WTC11 (cell line): Measurements from ENCODE around the gene TP53INP2. TPM values are rescaled to one million over a fixed set of nuclear protein-coding genes. Genes with fewer than 3 reads are reported as not detected.

Experiments
- ATAC-seq: fragments of 200-7000 bp; cut with Tn5 transposase; 2 replicates; pipeline ENCODE4 v1.10.0; 2021; ENCODE audit warnings: mild to moderate bottlenecking, moderate library complexity
- CTCF ChIA-PET: fragments of 300-600 bp; sonication (Branson Sonifier 250); formaldehyde crosslinking; loops from one replicate; lab custom pipeline; 2021; ENCODE audit warnings: antibody characterized with exemption; lab: Charles Lee
- POLR2A ChIA-PET: fragments of 350-600 bp; sonication (Branson Sonifier 250); formaldehyde crosslinking; loops from one replicate; lab custom pipeline; 2021; ENCODE audit warnings: antibody characterized with exemption; lab: Charles Lee
- DNase-seq: peaks from one replicate; pipeline ENCODE4 v3.0.0; 2021; ENCODE audit warnings: low spot score
- H3K27ac Mint-ChIP-seq: 2 replicates; pipeline ENCODE4 v1.8.0; 2021; ENCODE audit warnings: mixed read lengths
- H3K27me3 Mint-ChIP-seq: 2 replicates; pipeline ENCODE4 v1.8.0; 2021; ENCODE audit warnings: low read depth, mild to moderate bottlenecking, moderate library complexity, mixed read lengths
- H3K36me3 Mint-ChIP-seq: 2 replicates; pipeline ENCODE4 v1.8.0; 2021; ENCODE audit warnings: mixed read lengths
- H3K4me1 Mint-ChIP-seq: 2 replicates; pipeline ENCODE4 v1.8.0; 2022; ENCODE audit warnings: mixed read lengths
- H3K4me3 Mint-ChIP-seq: 2 replicates; pipeline ENCODE4 v1.8.0; 2021; ENCODE audit warnings: mild to moderate bottlenecking, moderate library complexity, mixed read lengths
- H3K9me3 Mint-ChIP-seq: 2 replicates; pipeline ENCODE4 v1.8.0; 2021; ENCODE audit warnings: mixed read lengths
- ATF2 ChIP-seq: sonication (generic); formaldehyde crosslinking; IDR thresholded peaks from 2 replicates; pipeline ENCODE4 v1.8.1; 2022; ENCODE audit warnings: low read depth, missing genetic modification reagents, borderline replicate concordance
- CDX4 ChIP-seq: fragments of 250-450 bp; sonication (Bioruptor Pico); IDR thresholded peaks from 2 replicates; pipeline ENCODE4 v1.9.0; 2021; ENCODE audit warnings: moderate library complexity, mild to moderate bottlenecking, inconsistent platforms, borderline replicate concordance
- E2F4 ChIP-seq: sonication (generic); formaldehyde crosslinking; IDR thresholded peaks from 2 replicates; pipeline ENCODE4 v1.8.1; 2022; ENCODE audit warnings: low read depth, mild to moderate bottlenecking, moderate library complexity, missing genetic modification reagents, borderline replicate concordance
- FOXJ3 ChIP-seq: sonication (generic); formaldehyde crosslinking; IDR thresholded peaks from 2 replicates; pipeline ENCODE4 v1.9.0; 2021; ENCODE audit warnings: missing genetic modification reagents, mild to moderate bottlenecking, borderline replicate concordance
- FOXK1 ChIP-seq: sonication (generic); formaldehyde crosslinking; IDR thresholded peaks from 2 replicates; pipeline ENCODE4 v1.8.0; 2022; ENCODE audit warnings: mild to moderate bottlenecking, moderate library complexity, missing genetic modification reagents
- HMGXB4 ChIP-seq: sonication (generic); formaldehyde crosslinking; IDR thresholded peaks from 2 replicates; pipeline ENCODE4 v1.8.1; 2023; ENCODE audit warnings: mild to moderate bottlenecking, moderate library complexity, missing genetic modification reagents
- NFE2L1 ChIP-seq: sonication (generic); formaldehyde crosslinking; IDR thresholded peaks from 2 replicates; pipeline ENCODE4 v1.8.1; 2023; ENCODE audit warnings: missing genetic modification reagents
- RELA ChIP-seq: sonication (generic); formaldehyde crosslinking; IDR thresholded peaks from 2 replicates; pipeline ENCODE4 v1.8.1; 2022; ENCODE audit warnings: missing genetic modification reagents, mild to moderate bottlenecking, borderline replicate concordance
- SMAD4 ChIP-seq: sonication (generic); formaldehyde crosslinking; IDR thresholded peaks from 2 replicates; pipeline ENCODE4 v1.8.0; 2022; ENCODE audit warnings: mild to moderate bottlenecking, missing genetic modification reagents
- SOX15 ChIP-seq: fragments of 250-450 bp; sonication (Bioruptor Pico); IDR thresholded peaks from 2 replicates; pipeline ENCODE4 v1.9.0; 2021; ENCODE audit warnings: mild to moderate bottlenecking
- TEAD4 ChIP-seq: sonication (generic); formaldehyde crosslinking; IDR thresholded peaks from 2 replicates; pipeline ENCODE4 v1.8.0; 2022; ENCODE audit warnings: mild to moderate bottlenecking, missing genetic modification reagents
- TP53 ChIP-seq: sonication (generic); formaldehyde crosslinking; IDR thresholded peaks from 2 replicates; pipeline ENCODE4 v1.8.1; 2023; ENCODE audit warnings: mild to moderate bottlenecking, missing genetic modification reagents
- ZMAT4 ChIP-seq: fragments of 250-450 bp; sonication (Bioruptor Pico); IDR thresholded peaks from 2 replicates; pipeline ENCODE4 v1.9.0; 2021; ENCODE audit warnings: mild to moderate bottlenecking
- ZNF317 ChIP-seq: sonication (generic); formaldehyde crosslinking; IDR thresholded peaks from 2 replicates; pipeline ENCODE4 v1.8.1; 2023; ENCODE audit warnings: low read depth, mild to moderate bottlenecking, moderate library complexity, missing genetic modification reagents, borderline replicate concordance
- ZNF423 ChIP-seq: fragments of 250-450 bp; sonication (Bioruptor Pico); IDR thresholded peaks from 2 replicates; pipeline ENCODE4 v2.1.2; 2022; ENCODE audit warnings: mild to moderate bottlenecking, moderate library complexity
- ZNF532 ChIP-seq: fragments of 250-450 bp; sonication (Bioruptor Pico); IDR thresholded peaks from 2 replicates; pipeline ENCODE4 v1.9.0; 2021; ENCODE audit warnings: mild to moderate bottlenecking, borderline replicate concordance
- total RNA-seq: library from RNA; stranded (reverse); gene quantifications from 3 replicates; pipeline ENCODE4 v1.2.3, GENCODE V29; 2021

The TP53INP2 gene
- total RNA-seq, 1 experiment from 2014 or later, result 4.3 TPM

GRCh38 chr20:34729416-34729815 is 25.3 kb downstream of the TP53INP2 start (continued):
- TF ChIP-seq FOXJ3, result no peak

- H3K36me3 Mint-ChIP-seq, result no peaks in the 10 kb centered on the region
Observed at GRCh38 chr20:34732523-34732922, 28.4 kb downstream of the TP53INP2 start.

More at GRCh38 chr20:34732523-34732922, 28.4 kb downstream of the TP53INP2 start:
- ChIA-PET POLR2A (interaction anchor here (0.8 kb wide), 1 partner anchor 8 kb away, joined by 3 read pairs; no protein-coding TSS in a partner anchor), CTCF (interaction anchor here (1.1 kb wide), 1 partner anchor 37 kb away, joined by 3 read pairs; no protein-coding TSS in a partner anchor)
- Mint-ChIP-seq H3K4me1 (no peaks in the 10 kb centered on the region), H3K4me3 (no peak overlapping the region), H3K27ac (no peak overlapping the region), H3K27me3 (no peaks in the 10 kb centered on the region), H3K9me3 (no peaks in the 10 kb centered on the region)
- ATAC-seq (no peak), DNase-seq (no peak)
- no peak for TF ChIP-seq E2F4 (CRISPR knock-in tag)
- TF ChIP-seq ATF2 (CRISPR knock-in tag), result no peak
- no peak for TF ChIP-seq TEAD4 (CRISPR knock-in tag)
- TF ChIP-seq NFE2L1, result no peak
- TF ChIP-seq ZNF317 (CRISPR knock-in tag), result no peak
- no peak for TF ChIP-seq SMAD4 (CRISPR knock-in tag)
- no peak for TF ChIP-seq ZMAT4 (CRISPR knock-in tag)
- no peak for TF ChIP-seq FOXK1 (CRISPR knock-in tag)
- TF ChIP-seq SOX15 (CRISPR knock-in tag), result no peak
- TF ChIP-seq HMGXB4, result no peak
- TF ChIP-seq TP53 (CRISPR knock-in tag), result no peak
- TF ChIP-seq ZNF423 (CRISPR knock-in tag), result no peak
- TF ChIP-seq ZNF532 (CRISPR knock-in tag), result no peak
- no peak for TF ChIP-seq RELA (CRISPR knock-in tag)
- no peak for TF ChIP-seq CDX4 (CRISPR knock-in tag)
